HFF-Myc (cell line): Measurements from ENCODE around the gene IGFN1.

Source experiments
- DNase-seq: peaks from one replicate; pipeline ENCODE4 v3.0.0-alpha.2; 2011; ENCODE audit warnings: low read depth; ENCODE audit errors: extremely low read depth
- H3K4me3 ChIP-seq: replicated peaks from 2 replicates; pipeline ENCODE4 v1.5.1; 2011; ENCODE audit warnings: low read depth, mild to moderate bottlenecking, control low read depth, low read length
- TF ChIP-seq, protein P1 (sequence below): IDR thresholded peaks from 2 replicates; pipeline ENCODE4 v1.5.1; 2012; ENCODE audit warnings: mild to moderate bottlenecking, low read depth, low read length, control low read depth; ENCODE audit errors: missing control alignments

IGFN1 gene

GRCh38 chr1:201264072-201264471, 73.4 kb downstream of the IGFN1 start:
- no peak overlapping the region for H3K4me3 ChIP-seq
- TF ChIP-seq, protein P1, sequence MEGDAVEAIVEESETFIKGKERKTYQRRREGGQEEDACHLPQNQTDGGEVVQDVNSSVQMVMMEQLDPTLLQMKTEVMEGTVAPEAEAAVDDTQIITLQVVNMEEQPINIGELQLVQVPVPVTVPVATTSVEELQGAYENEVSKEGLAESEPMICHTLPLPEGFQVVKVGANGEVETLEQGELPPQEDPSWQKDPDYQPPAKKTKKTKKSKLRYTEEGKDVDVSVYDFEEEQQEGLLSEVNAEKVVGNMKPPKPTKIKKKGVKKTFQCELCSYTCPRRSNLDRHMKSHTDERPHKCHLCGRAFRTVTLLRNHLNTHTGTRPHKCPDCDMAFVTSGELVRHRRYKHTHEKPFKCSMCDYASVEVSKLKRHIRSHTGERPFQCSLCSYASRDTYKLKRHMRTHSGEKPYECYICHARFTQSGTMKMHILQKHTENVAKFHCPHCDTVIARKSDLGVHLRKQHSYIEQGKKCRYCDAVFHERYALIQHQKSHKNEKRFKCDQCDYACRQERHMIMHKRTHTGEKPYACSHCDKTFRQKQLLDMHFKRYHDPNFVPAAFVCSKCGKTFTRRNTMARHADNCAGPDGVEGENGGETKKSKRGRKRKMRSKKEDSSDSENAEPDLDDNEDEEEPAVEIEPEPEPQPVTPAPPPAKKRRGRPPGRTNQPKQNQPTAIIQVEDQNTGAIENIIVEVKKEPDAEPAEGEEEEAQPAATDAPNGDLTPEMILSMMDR = no peak
- no peak for DNase-seq

GRCh38 chr1:201264554-201264953, 73.9 kb downstream of the IGFN1 start:
- TF ChIP-seq, protein P1 = no peak
- no peak overlapping the region for H3K4me3 ChIP-seq
- DNase-seq = no peak

GRCh38 chr1:201265756-201266155, 75.1 kb downstream of the IGFN1 start:
- no peak for DNase-seq
- H3K4me3 ChIP-seq = no peak overlapping the region
- TF ChIP-seq, protein P1 = no peak

GRCh38 chr1:201266276-201266675, 75.7 kb downstream of the IGFN1 start:
- no peak for DNase-seq
- no peak overlapping the region for H3K4me3 ChIP-seq
- TF ChIP-seq, protein P1 = no peak

DNA sequence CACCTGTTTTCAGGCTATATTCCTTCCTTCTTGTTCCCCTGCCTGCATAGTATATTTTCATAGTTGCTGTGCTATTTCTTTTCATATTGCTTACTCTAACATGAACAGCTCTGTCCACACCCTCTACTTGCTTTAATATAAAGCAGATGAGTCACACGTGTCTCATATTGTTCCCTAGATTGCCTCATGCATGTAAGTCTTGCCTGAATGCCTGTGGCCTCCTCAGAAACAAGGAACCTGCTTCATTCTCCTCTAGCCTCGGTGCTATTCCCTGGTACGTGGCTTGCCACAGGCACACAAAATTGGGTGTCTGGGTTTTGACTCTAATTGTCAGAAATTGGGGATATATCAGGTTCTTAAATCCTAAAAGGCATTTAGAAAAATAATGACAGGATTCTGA, 76.2 kb downstream of the IGFN1 start:
- no peak overlapping the region for H3K4me3 ChIP-seq
- TF ChIP-seq, protein P1 = no peak
- DNase-seq = peak; percentile 62

DNA sequence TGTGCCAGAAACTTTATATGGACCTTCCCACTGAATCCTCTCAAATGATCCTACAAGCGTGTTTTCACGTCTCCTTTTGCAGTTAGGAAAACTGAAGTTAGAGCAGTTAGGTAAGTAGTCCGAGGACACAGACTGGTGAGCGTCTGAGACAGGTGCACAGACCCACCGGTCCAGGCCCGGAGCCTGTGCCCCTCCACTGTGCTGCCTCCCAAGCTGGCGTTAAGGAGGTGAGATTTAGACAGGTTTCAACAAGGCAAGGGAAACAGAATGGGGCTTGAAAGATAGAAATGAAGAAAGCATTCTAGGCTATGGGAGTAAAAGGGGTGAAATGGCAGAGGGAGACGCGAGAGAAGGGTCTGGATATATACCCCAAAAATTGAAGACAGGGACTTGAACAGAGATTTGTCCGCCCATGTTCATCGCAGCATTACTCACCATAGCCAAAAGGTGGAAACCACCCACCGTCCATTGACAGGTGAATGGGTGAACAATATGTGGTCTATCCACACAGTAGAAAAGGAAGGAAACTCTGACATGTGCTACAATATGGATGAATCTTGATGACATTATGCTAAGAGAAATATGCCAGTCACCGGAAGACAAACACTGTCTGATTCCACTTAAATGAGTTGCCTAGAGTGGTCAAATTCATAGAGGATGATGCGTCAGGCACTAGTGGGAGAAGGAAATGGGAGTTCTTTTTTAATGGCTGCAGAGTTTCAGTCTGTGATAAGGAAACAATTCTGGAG, 77.0 kb downstream of the IGFN1 start:
- no peak overlapping the region for H3K4me3 ChIP-seq
- no peak for DNase-seq
- TF ChIP-seq, protein P1 = no peak
